Sigmoid colon (tissue), 7 donors: Measurements from ENCODE around the gene DDX17. TPM values are rescaled to one million over a fixed set of nuclear protein-coding genes. Genes with fewer than 3 reads are reported as not detected.
"Not testable (repeated sequence)": the region's sequence is repeated elsewhere in the genome, so short reads cannot be mapped to it uniquely, and the experiment has no call there.

Experiments used
- DNase-seq: peaks from one replicate; pipeline ENCODE4 v3.0.0-alpha.2; 2019
- H3K27ac ChIP-seq, 4 donors: fragments of 200-600 bp; sonication (generic); one replicate each; pipeline ENCODE4 v1.5.1; 2016 to 2019; ENCODE audit warnings: mild to moderate bottlenecking in 1 of 4
- H3K27me3 ChIP-seq, 3 donors: fragments of 200-600 bp; sonication (generic); one replicate each; pipeline ENCODE4 v1.5.1; 2019; ENCODE audit warnings: mild to moderate bottlenecking in 1 of 3
- H3K36me3 ChIP-seq, 4 donors: fragments of 200-600 bp; sonication (generic); one replicate each; pipeline ENCODE4 v1.5.1; 2016 to 2019
- H3K4me1 ChIP-seq, 4 donors: fragments of 200-600 bp; sonication (generic); one replicate each; pipeline ENCODE4 v1.5.1; 2017 to 2019
- H3K4me3 ChIP-seq, 4 donors: fragments of 200-600 bp; sonication (generic); one replicate each; pipeline ENCODE4 v1.5.1; 2017 to 2019; ENCODE audit warnings: mild to moderate bottlenecking in 2 of 4, moderate library complexity in 1 of 4
- H3K9me3 ChIP-seq, 4 donors: fragments of 200-600 bp in 3 of 4; sonication (generic) in 3 of 4; one replicate each; pipeline versions ENCODE4 v1.5.1 to v1.6.1; 2013 to 2019
- EP300 ChIP-seq, 4 donors: sonication (generic); formaldehyde crosslinking; IDR thresholded peaks; one replicate each; pipeline ENCODE4 v1.6.1; 2017; ENCODE audit warnings: antibody characterized with exemption in 4 of 4
- POLR2A ChIP-seq, 2 donors: fragments of 450-650 bp; IDR thresholded peaks; one replicate each; pipeline ENCODE4 v1.6.1; 2016; ENCODE audit warnings: antibody characterized with exemption in 2 of 2, mild to moderate bottlenecking in 2 of 2, moderate library complexity in 2 of 2
- POLR2AphosphoS5 ChIP-seq, 4 donors: sonication (generic); formaldehyde crosslinking; IDR thresholded peaks; one replicate each; pipeline ENCODE4 v1.6.1; 2017; ENCODE audit warnings: antibody characterized with exemption in 4 of 4
- WGBS, 2 donors: extraction: QIAGEN DNeasy Blood & Tissue Kit; methylation state at CpG; one replicate each; pipeline ENCODE4 v1.1.7; 2013; 5-methylcytosine and 5-hydroxymethylcytosine counted together
- intact Hi-C: fragments of 100-400 bp; cut with DNase I; formaldehyde crosslinking; loops from one replicate; pipeline ENCODE4 v1.15.1; 2023
- polyA plus RNA-seq, 3 donors: library from polyadenylated mRNA; stranded (reverse); fragments of 200-250 nt; gene quantifications; one replicate each; pipeline ENCODE4 v1.2.3, GENCODE V29; 2013
- total RNA-seq, 4 donors: library from RNA; depleted of rRNA; stranded (reverse); fragments of >200 nt; gene quantifications; one replicate each; pipeline ENCODE4 v1.1.0, GENCODE V29; 2016
- TF ChIP-seq, protein P1 (sequence below), 4 experiments: fragments of 450-650 bp in 3 of 4; fragments of 200-600 bp in 1 of 4; IDR thresholded peaks; one replicate each; pipeline ENCODE4 v1.5.1; 2016 to 2019; ENCODE audit warnings: antibody characterized with exemption in 4 of 4, mild to moderate bottlenecking in 3 of 4, moderate library complexity in 2 of 4
- donor health status: healthy with polysubstance abuse.
- donor health status: Bipolar disorder and iron deficiency.
- donor health status: healthy.

DDX17 gene
- total and polyA plus RNA-seq, 7 donors, result 54.7 to 630 (median 504) TPM

DNA sequence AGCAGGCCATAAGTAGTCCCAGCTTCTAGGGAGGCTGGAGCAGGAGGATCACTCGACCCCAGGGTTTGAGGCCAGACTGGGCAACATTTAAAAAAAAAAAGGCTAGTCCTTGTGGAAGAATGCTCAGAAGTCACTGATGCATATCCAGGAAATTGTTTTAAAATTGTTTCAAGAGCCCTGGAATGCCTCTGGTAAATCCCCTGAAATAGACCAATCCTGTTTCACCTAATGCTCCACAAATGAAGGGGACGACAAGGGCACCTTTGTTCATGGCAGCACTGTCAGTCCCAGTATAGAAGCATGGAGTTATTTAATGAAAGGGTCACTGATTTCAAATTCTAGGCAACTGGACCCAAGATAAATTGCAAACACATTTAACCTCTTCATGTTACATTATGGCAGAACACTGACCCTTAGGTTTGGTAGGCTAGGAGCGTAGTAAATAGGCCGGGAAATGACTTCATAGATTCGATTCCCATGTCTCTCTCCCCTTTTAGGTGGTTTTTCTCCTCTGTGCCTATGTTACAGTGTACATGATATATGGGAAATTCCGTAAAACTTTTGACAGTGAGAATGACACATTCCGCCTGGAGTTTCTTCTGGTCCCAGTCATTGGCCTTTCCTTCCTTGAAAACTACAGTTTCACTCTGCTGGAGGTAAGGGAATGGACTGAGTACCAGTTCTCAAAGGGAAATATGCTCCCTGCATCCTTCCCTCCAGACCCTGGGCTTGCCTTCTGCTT is 26.8 kb downstream of the DDX17 start:
- no peak for DNase-seq
- Histone ChIP-seq H3K36me3 (peaks cover 3 to 44% (median 20%) of the 10 kb centered on the region in 4 donors), H3K9me3 (no peaks in the 10 kb centered on the region), H3K4me1 (no peaks in the 10 kb centered on the region), H3K4me3 (no peak overlapping the region), H3K27me3 (no peaks in the 10 kb centered on the region), H3K27ac (no peak overlapping the region)
- TF ChIP-seq POLR2A (IDR thresholded peaks at IDR 0.05) (no peak), POLR2AphosphoS5 (IDR thresholded peaks at IDR 0.05) (peak in 1 of 4 donors; percentile 37)
- intact Hi-C loops, result no loop called here
- 81% methylated on average over 7 of the region's 7 CpGs for WGBS, 2 donors

DNA sequence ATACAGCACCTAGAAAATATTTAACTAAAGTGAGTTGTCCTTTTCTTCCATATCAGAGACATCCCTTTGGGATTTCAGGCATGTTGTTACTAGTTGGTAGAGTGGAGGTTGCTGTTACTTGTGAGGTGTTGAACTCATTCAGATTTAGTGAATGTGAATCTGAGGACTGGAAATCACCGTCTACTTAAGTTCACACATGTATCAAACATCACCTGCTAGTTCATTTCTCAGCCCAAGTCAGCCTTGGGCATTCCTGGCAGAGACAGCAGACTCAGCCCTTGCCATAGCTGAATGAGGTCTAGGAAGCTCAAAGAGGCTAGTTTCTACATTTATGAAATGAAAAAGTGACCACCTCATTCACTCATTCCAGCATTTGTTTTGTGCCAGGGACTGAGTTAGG is 28.5 kb downstream of the DDX17 start:
- no peak overlapping the region for H3K4me3 ChIP-seq
- peaks cover under 1 to 28% (median 8%) of the 10 kb centered on the region in 4 donors for H3K36me3 ChIP-seq
- intact Hi-C loops, result no loop called here
- DNase-seq, result no peak
- TF ChIP-seq POLR2AphosphoS5 (IDR thresholded peaks at IDR 0.05) (peak in 1 of 4 donors; percentile 25), POLR2A (IDR thresholded peaks at IDR 0.05) (no peak), EP300 (IDR thresholded peaks at IDR 0.05) (no peak)
- TF ChIP-seq, protein P1, sequence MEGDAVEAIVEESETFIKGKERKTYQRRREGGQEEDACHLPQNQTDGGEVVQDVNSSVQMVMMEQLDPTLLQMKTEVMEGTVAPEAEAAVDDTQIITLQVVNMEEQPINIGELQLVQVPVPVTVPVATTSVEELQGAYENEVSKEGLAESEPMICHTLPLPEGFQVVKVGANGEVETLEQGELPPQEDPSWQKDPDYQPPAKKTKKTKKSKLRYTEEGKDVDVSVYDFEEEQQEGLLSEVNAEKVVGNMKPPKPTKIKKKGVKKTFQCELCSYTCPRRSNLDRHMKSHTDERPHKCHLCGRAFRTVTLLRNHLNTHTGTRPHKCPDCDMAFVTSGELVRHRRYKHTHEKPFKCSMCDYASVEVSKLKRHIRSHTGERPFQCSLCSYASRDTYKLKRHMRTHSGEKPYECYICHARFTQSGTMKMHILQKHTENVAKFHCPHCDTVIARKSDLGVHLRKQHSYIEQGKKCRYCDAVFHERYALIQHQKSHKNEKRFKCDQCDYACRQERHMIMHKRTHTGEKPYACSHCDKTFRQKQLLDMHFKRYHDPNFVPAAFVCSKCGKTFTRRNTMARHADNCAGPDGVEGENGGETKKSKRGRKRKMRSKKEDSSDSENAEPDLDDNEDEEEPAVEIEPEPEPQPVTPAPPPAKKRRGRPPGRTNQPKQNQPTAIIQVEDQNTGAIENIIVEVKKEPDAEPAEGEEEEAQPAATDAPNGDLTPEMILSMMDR (IDR thresholded peaks at IDR 0.05), result no peak
- no peaks in the 10 kb centered on the region for H3K4me1 ChIP-seq
- no peaks in the 10 kb centered on the region for H3K27me3 ChIP-seq
- no peak overlapping the region for H3K27ac ChIP-seq
- H3K9me3 ChIP-seq, result no peaks in the 10 kb centered on the region
- WGBS, 2 donors, result 69 to 91% methylated on average over 1 of the region's 1 CpG

DNA sequence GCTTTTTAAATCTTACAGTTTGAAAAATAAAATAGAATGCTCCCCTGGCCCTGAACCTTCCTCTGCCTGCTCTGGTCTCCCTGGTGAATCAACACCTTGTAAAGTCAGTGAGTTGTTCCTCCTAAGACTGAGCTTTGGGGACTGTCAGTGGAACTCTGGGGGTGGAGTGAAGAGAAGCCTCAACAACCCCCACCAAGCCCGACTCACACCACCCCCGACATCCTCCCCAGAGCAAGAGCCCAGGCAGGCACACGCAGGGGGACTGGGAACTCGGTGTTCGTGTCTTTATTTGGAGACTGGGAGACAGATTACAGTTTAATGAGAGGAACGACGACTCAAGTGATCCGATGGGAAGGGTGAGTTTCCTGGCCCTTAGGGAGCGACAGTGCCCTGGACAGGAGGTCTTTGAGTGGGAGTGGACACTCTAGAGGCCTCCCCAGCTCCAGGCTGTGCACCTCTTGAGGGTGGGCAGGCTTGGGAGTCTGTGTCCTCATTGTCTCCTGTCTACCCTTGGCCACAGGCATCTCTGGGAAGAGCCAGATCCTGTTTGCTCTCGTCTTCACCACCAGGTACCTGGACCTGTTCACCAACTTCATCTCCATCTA is 32.0 kb downstream of the DDX17 start:
- Histone ChIP-seq H3K9me3 (no peaks in the 10 kb centered on the region), H3K27me3 (no peaks in the 10 kb centered on the region), H3K4me1 (peaks cover 0 to 1% (median under 1%) of the 10 kb centered on the region in 4 donors), H3K27ac (no peak overlapping the region), H3K4me3 (no peak overlapping the region), H3K36me3 (no peaks in the 10 kb centered on the region)
- WGBS, 2 donors, result 82 to 84% methylated on average over 10 of the region's 10 CpGs
- TF ChIP-seq POLR2AphosphoS5 (IDR thresholded peaks at IDR 0.05) (no peak), EP300 (IDR thresholded peaks at IDR 0.05) (no peak)
- intact Hi-C loops, result no loop called here
- no peak for DNase-seq

DNA sequence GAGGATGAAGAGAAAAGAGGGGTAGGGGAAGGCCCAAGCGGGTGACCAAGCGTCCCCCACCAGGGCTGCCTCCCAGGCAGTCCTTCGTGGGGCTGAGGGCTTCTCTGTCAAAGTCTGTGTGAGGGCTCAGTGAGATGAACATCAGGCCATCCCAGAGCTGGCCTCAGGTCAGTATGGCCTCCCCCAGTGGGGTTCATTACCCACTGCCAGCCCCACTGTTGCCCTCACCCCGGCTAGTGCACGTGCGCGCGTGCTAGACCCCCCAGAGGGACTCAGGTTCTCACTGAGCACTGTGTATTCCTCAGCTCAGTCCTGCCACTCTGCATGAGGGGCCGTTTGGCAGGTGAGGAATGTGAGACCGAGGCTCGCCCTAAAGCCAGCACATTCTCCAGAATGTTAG is 34.9 kb downstream of the DDX17 start:
- 93% methylated on average over 11 of the region's 11 CpGs for WGBS, 2 donors
- H3K4me3 ChIP-seq, result no peak overlapping the region
- intact Hi-C loops, result no loop called here

DNA sequence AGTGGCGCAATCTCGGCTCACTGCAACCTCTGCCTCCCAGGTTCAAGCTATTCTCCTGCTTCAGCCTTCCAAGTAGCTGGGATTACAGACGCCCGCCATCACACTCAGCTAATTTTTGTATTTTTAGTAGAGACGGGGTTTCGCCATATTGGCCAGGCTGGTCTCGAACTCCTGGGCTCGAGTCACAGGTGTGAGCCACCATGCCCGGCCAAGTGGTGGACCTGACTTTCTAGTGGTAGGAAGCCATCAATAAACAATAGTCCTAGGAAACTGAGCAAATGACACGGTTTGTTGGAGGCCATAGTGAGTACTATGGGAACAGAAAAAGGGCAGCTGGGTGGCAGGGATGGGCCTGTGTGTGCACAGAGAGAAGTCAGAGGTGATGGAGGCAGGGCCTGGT is 35.9 kb downstream of the DDX17 start:
- H3K27ac ChIP-seq, H3K9me3 ChIP-seq, H3K36me3 ChIP-seq, H3K4me3 ChIP-seq, intact Hi-C loops, H3K27me3 ChIP-seq, DNase-seq: not testable (repeated sequence)
- H3K4me1 ChIP-seq, result peaks cover 0 to 19% (median 16%) of the 10 kb centered on the region in 4 donors
- WGBS, 2 donors, result 94 to 95% methylated on average over 10 of the region's 10 CpGs

More for the DNA sequence above, 34.9 kb downstream of the DDX17 start:
- H3K36me3 ChIP-seq, result no peaks in the 10 kb centered on the region
- H3K9me3 ChIP-seq, result no peaks in the 10 kb centered on the region
- TF ChIP-seq POLR2A (IDR thresholded peaks at IDR 0.05) (no peak), EP300 (IDR thresholded peaks at IDR 0.05) (no peak)
- DNase-seq, result no peak
- no peaks in the 10 kb centered on the region for H3K27me3 ChIP-seq
- peaks cover 0 to 19% (median 16%) of the 10 kb centered on the region in 4 donors for H3K4me1 ChIP-seq
- H3K27ac ChIP-seq, result no peak overlapping the region

DNA sequence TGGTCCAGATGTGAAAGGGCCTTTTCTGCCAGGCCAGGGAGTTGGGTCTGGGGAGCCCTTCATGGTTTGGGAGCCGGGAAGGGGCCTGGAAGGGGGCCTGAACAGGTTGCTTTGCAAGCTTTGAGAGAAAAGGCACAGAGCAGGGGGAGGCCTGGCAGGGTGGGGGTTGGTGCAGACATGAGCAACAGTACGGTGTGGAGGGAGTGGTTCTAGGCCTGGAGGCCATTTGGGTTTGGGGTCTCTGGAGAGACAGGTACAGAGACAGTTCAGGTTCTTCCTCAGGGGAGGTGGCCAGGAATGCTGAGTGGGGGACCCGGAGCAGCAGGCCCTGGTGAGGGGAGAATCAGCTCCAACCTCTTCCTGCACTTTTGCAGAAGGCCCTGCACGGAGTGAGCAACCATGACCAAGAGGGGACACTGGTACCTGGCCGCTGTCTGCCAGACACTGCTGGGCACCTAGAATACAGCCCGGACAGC is 36.8 kb downstream of the DDX17 start:
- peaks cover 0 to 19% (median 16%) of the 10 kb centered on the region in 4 donors for H3K4me1 ChIP-seq
- no peaks in the 10 kb centered on the region for H3K9me3 ChIP-seq
- H3K27ac ChIP-seq, result no peak overlapping the region
- intact Hi-C loops, result loop anchor here (5.0 kb wide), 2 partner anchors 38 to 103 kb away; partner anchors contain the start of genes DDX17 and DMC1
- no peaks in the 10 kb centered on the region for H3K36me3 ChIP-seq
- TF ChIP-seq EP300 (IDR thresholded peaks at IDR 0.05) (no peak), POLR2AphosphoS5 (IDR thresholded peaks at IDR 0.05) (no peak), POLR2A (IDR thresholded peaks at IDR 0.05) (no peak)
- TF ChIP-seq, protein P1 (IDR thresholded peaks at IDR 0.05), result no peak
- H3K4me3 ChIP-seq, result no peak overlapping the region
- no peak for DNase-seq
- WGBS, 2 donors, result 92 to 96% methylated on average over 6 of the region's 6 CpGs
- H3K27me3 ChIP-seq, result peaks cover 0 to 3% (median 0%) of the 10 kb centered on the region in 3 donors
